ENCODE results near the gene LAG3. TPM values are rescaled to one million over a fixed set of nuclear protein-coding genes. Genes with fewer than 3 reads are reported as not detected.

LAG3 gene
- polyA plus RNA-seq, 1 donor (not counting 4 experiments of a cell fraction or from before 2014, with no cell fraction given), result 0.09 TPM

GRCh38 chr12:6754411-6754810 is 17.9 kb upstream of the LAG3 start:
- H3K4me1 ChIP-seq (ENCODE audit: control insufficient read depth, extremely low read depth, insufficient read depth, low read length), result peaks cover 25% of the 10 kb centered on the region
- peaks cover 2% of the 10 kb centered on the region for H4K20me1 ChIP-seq (ENCODE audit: control insufficient read depth, extremely low read depth, insufficient read depth, low read length)
- DNase-seq (ENCODE audit: low read depth, low spot score) (no peak), FAIRE-seq (no peak)
- H3K79me2 ChIP-seq (ENCODE audit: control insufficient read depth, insufficient read depth, low read length), result peaks cover 28% of the 10 kb centered on the region
- H3K4me3 ChIP-seq (ENCODE audit: control insufficient read depth in 2 of 3, extremely low read depth in 1 of 3, insufficient read depth in 2 of 3, low read depth in 1 of 3, low read length in 3 of 3), result no peak overlapping the region
- H3K9me3 ChIP-seq (ENCODE audit: control insufficient read depth, low read depth, low read length), result no peaks in the 10 kb centered on the region
- no peak overlapping the region for H3K9ac ChIP-seq (ENCODE audit: control insufficient read depth, extremely low read depth, insufficient read depth, low read length)
- no peak overlapping the region for H2AFZ ChIP-seq (ENCODE audit: control insufficient read depth, low read length)
- dilution Hi-C loops (cut with MboI; ENCODE audit: extremely low pct_ligation_motif_present, low sequenced_read_pairs), result no loop called here
- H3K9me1 ChIP-seq (ENCODE audit: control insufficient read depth, extremely low read depth, insufficient read depth, low read length), result no peaks in the 10 kb centered on the region
- no peak overlapping the region for H3K4me2 ChIP-seq (ENCODE audit: control insufficient read depth, extremely low read depth, insufficient read depth, low read depth, low read length)
- H3K36me3 ChIP-seq (ENCODE audit: control insufficient read depth in 2 of 2, extremely low read depth in 1 of 2, insufficient read depth in 2 of 2, low read length in 2 of 2), result peaks cover 13 to 24% of the 10 kb centered on the region in 2 experiments
- H3K27me3 ChIP-seq (ENCODE audit: control insufficient read depth, extremely low read depth, insufficient read depth, low read length), result no peaks in the 10 kb centered on the region
- H3K27ac ChIP-seq (ENCODE audit: control insufficient read depth, insufficient read depth, low read length), result no peak overlapping the region
- TF ChIP-seq CTCF (optimal IDR thresholded peaks at IDR 0.05 in 1 of 3, IDR thresholded peaks at IDR 0.05 in 1 of 3, conservative IDR thresholded peaks at IDR 0.05 in 1 of 3; ENCODE audit: extremely low read depth in 1 of 3, insufficient read depth in 2 of 3, low read length in 3 of 3), result no peak
- TF ChIP-seq EZH2 (IDR thresholded peaks at IDR 0.05; ENCODE audit: low read length), result no peak

GRCh38 chr12:6757028-6757690 is 15.2 kb upstream of the LAG3 start:
- DNase-seq (ENCODE audit: low read depth, low spot score) (no peak), FAIRE-seq (no peak)
- no peak overlapping the region for H3K4me3 ChIP-seq (ENCODE audit: control insufficient read depth in 2 of 3, extremely low read depth in 1 of 3, insufficient read depth in 2 of 3, low read depth in 1 of 3, low read length in 3 of 3)
- no peaks in the 10 kb centered on the region for H3K27me3 ChIP-seq (ENCODE audit: control insufficient read depth, extremely low read depth, insufficient read depth, low read length)
- H3K9me1 ChIP-seq (ENCODE audit: control insufficient read depth, extremely low read depth, insufficient read depth, low read length), result no peaks in the 10 kb centered on the region
- H3K4me1 ChIP-seq (ENCODE audit: control insufficient read depth, extremely low read depth, insufficient read depth, low read length), result peaks cover 5% of the 10 kb centered on the region
- H3K36me3 ChIP-seq (ENCODE audit: control insufficient read depth in 2 of 2, extremely low read depth in 1 of 2, insufficient read depth in 2 of 2, low read length in 2 of 2), result no peaks in the 10 kb centered on the region
- no peaks in the 10 kb centered on the region for H4K20me1 ChIP-seq (ENCODE audit: control insufficient read depth, extremely low read depth, insufficient read depth, low read length)
- peaks cover 8% of the 10 kb centered on the region for H3K79me2 ChIP-seq (ENCODE audit: control insufficient read depth, insufficient read depth, low read length)
- no peak overlapping the region for H3K9ac ChIP-seq (ENCODE audit: control insufficient read depth, extremely low read depth, insufficient read depth, low read length)
- no peak overlapping the region for H3K27ac ChIP-seq (ENCODE audit: control insufficient read depth, insufficient read depth, low read length)
- dilution Hi-C loops (cut with MboI; ENCODE audit: extremely low pct_ligation_motif_present, low sequenced_read_pairs), result no loop called here
- H3K9me3 ChIP-seq (ENCODE audit: control insufficient read depth, low read depth, low read length), result no peaks in the 10 kb centered on the region
- H2AFZ ChIP-seq (ENCODE audit: control insufficient read depth, low read length), result peak overlapping the region; percentile 8
- TF ChIP-seq CTCF (optimal IDR thresholded peaks at IDR 0.05 in 1 of 3, IDR thresholded peaks at IDR 0.05 in 1 of 3, conservative IDR thresholded peaks at IDR 0.05 in 1 of 3; ENCODE audit: extremely low read depth in 1 of 3, insufficient read depth in 2 of 3, low read length in 3 of 3) (no peak), EZH2 (IDR thresholded peaks at IDR 0.05; ENCODE audit: low read length) (no peak)
- H3K4me2 ChIP-seq (ENCODE audit: control insufficient read depth, extremely low read depth, insufficient read depth, low read depth, low read length), result no peak overlapping the region
